Measurements from ENCODE around the gene RACK1. TPM values are rescaled to one million over a fixed set of nuclear protein-coding genes. Genes with fewer than 3 reads are reported as not detected.

RACK1 gene
- total and polyA plus RNA-seq, 2 of the 13 experiments (the other 11 are each of a cell fraction or from before 2014, with no cell fraction given), result 2,514 to 6,141 TPM

GRCh38 chr5:181207214-181207959, 36.3 kb downstream of the RACK1 start (continued):
- no peak for TF ChIP-seq ZBTB10 (CRISPR knock-in tag; IDR thresholded peaks at IDR 0.05; ENCODE audit: borderline replicate concordance)
- TF ChIP-seq MAFK (conservative IDR thresholded peaks at IDR 0.05 in 1 of 2, IDR thresholded peaks at IDR 0.05 in 1 of 2; ENCODE audit: low read length in 2 of 2), result no peak
- no peak for TF ChIP-seq RBAK (CRISPR knock-in tag; IDR thresholded peaks at IDR 0.05)
- no peak for TF ChIP-seq FOXA3 (CRISPR knock-in tag; IDR thresholded peaks at IDR 0.05)
- TF ChIP-seq HOXA7 (CRISPR knock-in tag; IDR thresholded peaks at IDR 0.05), result no peak
- no peak for TF ChIP-seq GTF3A (CRISPR knock-in tag; conservative IDR thresholded peaks at IDR 0.05)
- TF ChIP-seq CENPT (CRISPR knock-in tag; IDR thresholded peaks at IDR 0.05; ENCODE audit: low read depth), result no peak
- TF ChIP-seq TBP (CRISPR knock-in tag; IDR thresholded peaks at IDR 0.05), result 0 out of 2 replicates have a peak, but pooled peaks have one; percentile 39
- TF ChIP-seq REL (CRISPR knock-in tag; conservative IDR thresholded peaks at IDR 0.05), result 0 out of 2 replicates have a peak, but pooled peaks have one; percentile 3
- no peak for TF ChIP-seq ZFAT (CRISPR knock-in tag; conservative IDR thresholded peaks at IDR 0.05)
- no peak; the same call in none of the 2 replicates for TF ChIP-seq ZNF629 (CRISPR knock-in tag; conservative IDR thresholded peaks at IDR 0.05)
- TF ChIP-seq RXRB (CRISPR knock-in tag; IDR thresholded peaks at IDR 0.05; ENCODE audit: borderline replicate concordance), result peak; percentile 52
- TF ChIP-seq YY1 (IDR thresholded peaks at IDR 0.05; ENCODE audit: insufficient read depth, insufficient replicate concordance, low read depth, low read length), result peak; percentile 40
- TF ChIP-seq EP300 (IDR thresholded peaks at IDR 0.05; ENCODE audit: low read depth in 2 of 2, low read length in 2 of 2), result no peak
- no peak for TF ChIP-seq EP300 (CRISPR knock-in tag; IDR thresholded peaks at IDR 0.05; ENCODE audit: borderline replicate concordance)
- TF ChIP-seq, protein P1, sequence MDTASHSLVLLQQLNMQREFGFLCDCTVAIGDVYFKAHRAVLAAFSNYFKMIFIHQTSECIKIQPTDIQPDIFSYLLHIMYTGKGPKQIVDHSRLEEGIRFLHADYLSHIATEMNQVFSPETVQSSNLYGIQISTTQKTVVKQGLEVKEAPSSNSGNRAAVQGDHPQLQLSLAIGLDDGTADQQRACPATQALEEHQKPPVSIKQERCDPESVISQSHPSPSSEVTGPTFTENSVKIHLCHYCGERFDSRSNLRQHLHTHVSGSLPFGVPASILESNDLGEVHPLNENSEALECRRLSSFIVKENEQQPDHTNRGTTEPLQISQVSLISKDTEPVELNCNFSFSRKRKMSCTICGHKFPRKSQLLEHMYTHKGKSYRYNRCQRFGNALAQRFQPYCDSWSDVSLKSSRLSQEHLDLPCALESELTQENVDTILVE (CRISPR knock-in tag; IDR thresholded peaks at IDR 0.05), result no peak
- 0 out of 2 replicates have a peak, but pooled peaks have one; percentile 19 for TF ChIP-seq KLF6 (CRISPR knock-in tag; IDR thresholded peaks at IDR 0.05)
- TF ChIP-seq ZNF556 (CRISPR knock-in tag; IDR thresholded peaks at IDR 0.05; ENCODE audit: borderline replicate concordance), result no peak
- TF ChIP-seq ETV5 (CRISPR knock-in tag; IDR thresholded peaks at IDR 0.05; ENCODE audit: borderline replicate concordance), result no peak
- TF ChIP-seq ZNF24 (IDR thresholded peaks at IDR 0.05), result peak; percentile 98
- TF ChIP-seq ZNF607 (CRISPR knock-in tag; IDR thresholded peaks at IDR 0.05; ENCODE audit: borderline replicate concordance), result no peak
- TF ChIP-seq KLF11 (CRISPR knock-in tag; IDR thresholded peaks at IDR 0.05), result no peak
- TF ChIP-seq ZMYM2 (CRISPR knock-in tag; IDR thresholded peaks at IDR 0.05), result peak; percentile 7; the same call in 1 of the 2 replicates
- TF ChIP-seq BRCA1 (CRISPR knock-in tag; IDR thresholded peaks at IDR 0.05), result no peak
- TF ChIP-seq ZNF337 (CRISPR knock-in tag; IDR thresholded peaks at IDR 0.05; ENCODE audit: borderline replicate concordance, low read depth), result no peak
- no peak for TF ChIP-seq ZZZ3 (CRISPR knock-in tag; IDR thresholded peaks at IDR 0.05; ENCODE audit: borderline replicate concordance)
- TF ChIP-seq ZNF274 (CRISPR knock-in tag; IDR thresholded peaks at IDR 0.05), result no peak

Data from HepG2 (cell line).